Suppressor macrophage treated with lipopolysaccharide for 1 hour (primary cell): ENCODE results near the gene MAST4.

Experiments
- DNase-seq, 3 donors: peaks; one replicate each; pipeline ENCODE4 v3.0.0-alpha.2; 2020 to 2022

The MAST4 gene

GRCh38 chr5:67199859-67200258, 603.7 kb downstream of the MAST4 start:
- no peak for DNase-seq

DNA sequence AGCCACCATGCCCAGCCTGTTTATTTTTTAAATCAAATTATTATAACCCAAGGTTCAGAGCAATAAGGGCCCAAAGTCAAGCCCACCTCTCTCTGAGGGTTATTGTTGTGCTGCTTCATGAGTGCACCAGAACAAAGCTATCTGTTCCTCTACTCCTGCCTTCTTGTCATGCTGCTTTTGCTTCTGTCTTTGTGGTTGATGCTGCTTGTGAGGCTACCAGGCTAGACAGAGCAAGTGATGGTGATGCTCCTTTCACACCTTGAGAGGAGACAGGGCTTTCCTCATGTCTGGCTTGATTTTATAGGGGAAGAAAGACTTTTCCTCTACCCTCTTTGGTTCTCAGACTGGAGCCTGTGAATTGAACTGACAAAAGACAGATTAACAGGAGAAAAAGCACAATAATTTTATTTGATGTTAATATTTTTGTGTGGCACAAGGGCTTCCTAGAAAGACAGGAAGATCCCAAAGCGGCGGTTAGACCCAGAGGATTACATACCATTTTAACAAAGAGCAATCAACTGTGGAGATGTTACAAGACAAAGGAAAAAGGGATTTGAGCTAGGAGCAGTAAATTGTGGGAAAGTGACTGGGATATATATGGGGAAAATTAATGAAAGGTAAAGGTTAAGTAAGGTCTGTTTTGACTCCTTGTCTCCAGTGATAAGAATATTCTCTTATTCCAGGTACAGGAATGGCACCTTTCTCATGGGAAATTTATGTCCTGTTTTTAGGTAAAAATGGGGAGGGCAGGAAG, 604.8 kb downstream of the MAST4 start:
- no peak for DNase-seq

DNA sequence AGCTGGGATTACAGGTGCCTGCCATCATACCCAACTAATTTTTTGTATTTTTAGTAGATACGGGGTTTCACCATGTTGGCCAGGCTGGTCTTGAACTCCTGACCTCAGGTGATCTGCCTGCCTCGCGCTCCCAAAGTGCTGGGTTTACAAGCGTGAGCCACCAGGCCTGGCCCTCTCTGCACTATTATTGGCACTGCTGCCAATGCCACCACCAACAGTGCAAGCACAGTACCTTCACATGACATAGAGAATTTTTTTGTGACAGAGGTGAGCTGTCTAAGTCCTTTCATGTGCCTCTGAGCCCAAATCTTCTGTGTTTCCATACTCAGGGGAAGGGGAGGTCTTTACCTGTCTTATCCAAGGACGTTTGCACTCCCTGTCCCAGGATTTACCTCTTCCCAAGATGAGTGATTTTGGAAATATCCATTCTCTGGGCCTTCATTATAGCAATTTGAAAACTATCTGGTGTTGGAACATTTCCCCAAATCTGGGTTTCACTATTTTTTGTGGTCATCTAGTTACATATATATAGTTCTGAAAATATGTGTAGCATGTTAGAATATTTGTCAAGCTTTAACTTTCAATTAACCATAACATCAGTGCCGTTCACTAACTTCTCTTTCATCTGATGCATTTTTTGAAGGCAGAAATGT, 605.8 kb downstream of the MAST4 start:
- no peak for DNase-seq

DNA sequence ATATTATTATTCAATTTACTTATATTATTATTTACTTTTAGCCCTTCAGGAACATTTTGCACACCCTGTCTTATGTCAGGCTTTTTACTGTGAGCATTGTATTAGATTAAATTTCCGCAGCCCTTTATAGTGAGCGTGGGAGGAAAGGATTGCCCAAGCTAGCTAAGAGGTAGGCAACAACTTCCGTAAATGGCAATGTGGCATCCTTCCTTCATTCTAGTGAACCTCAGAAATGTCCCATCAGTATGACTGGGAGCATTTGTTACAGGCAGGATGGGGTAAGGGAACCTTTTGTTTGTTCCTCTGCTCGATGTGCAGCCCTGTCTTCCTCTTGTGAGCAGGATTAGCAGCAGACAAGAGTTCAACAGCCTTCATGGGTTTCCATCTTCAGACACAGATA, 606.6 kb downstream of the MAST4 start:
- DNase-seq: peak; percentile 77 to 90 (median 89)

DNA sequence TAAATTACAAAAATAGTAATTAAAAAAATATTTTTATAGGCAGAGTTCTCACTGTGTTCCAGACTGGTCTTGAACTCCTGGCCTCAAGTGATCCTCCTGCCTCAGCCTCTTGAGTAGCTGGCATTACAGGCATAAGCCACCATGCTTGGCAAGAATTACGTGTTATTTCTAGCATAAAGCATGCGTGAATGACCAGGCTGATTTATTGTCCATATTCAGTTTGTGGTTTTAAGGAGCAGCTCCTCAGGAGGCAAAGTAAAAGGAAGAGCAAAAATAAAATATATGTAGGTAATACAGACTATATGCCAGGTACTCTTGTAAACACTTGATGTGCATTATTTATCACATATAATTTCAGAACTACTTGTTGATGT, 607.5 kb downstream of the MAST4 start:
- DNase-seq: no peak

DNA sequence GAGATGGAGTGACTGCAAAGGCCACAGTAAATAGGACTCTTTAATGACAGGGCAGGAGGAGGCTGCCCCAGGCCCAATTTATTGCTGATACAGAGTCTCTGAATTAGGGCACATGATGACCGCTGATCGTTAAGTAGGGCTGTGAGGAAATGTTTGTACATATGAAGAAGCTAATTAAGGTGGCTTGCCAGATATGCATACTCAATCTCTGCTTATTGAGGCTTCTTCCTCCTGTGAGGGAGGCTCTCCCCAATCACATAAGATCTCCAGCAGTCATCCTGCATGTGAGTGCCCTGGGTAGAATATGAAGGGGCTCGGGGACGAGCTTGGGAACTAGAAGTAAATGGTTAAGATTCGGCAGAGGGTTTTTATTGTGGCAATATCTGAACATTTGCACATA, 608.6 kb downstream of the MAST4 start:
- no peak for DNase-seq

DNA sequence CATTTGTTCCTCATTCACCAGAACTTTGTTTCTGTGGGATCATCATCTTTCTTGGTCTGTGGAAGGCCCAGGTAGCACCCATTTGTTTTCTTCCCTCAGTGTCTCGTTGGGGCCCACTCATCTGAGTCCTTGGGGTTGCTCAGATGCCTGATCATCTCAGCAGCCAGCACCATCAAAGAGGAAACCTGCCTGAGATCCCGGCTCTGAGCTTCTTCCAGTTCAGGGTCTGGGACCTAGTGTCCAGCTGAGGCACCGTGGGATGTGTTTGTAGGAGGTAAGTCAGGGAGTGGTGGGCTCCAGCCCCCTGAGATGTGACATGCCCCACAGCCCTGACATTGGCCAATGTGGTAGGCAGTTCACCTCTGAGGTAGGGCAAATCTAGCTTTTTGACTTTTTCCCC, 609.8 kb downstream of the MAST4 start:
- DNase-seq: no peak

DNA sequence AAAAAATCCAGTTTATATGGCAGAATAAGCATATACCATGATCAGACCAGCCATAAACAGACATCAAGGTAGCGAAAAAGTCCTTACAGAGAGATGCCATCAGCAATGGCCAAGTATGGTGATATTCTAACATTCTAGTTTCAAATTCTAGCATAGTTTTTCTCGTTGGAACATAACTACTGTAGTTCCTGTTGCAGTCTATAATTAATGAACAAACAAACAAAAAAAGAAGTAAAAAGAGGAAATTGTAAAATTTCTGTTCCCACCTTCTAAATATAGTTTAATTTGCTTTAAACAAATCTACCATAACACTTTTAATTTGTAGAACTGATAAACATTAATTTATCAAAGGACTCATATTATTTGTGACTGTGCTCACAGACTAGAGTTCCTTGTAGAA, 610.3 kb downstream of the MAST4 start:
- no peak for DNase-seq

DNA sequence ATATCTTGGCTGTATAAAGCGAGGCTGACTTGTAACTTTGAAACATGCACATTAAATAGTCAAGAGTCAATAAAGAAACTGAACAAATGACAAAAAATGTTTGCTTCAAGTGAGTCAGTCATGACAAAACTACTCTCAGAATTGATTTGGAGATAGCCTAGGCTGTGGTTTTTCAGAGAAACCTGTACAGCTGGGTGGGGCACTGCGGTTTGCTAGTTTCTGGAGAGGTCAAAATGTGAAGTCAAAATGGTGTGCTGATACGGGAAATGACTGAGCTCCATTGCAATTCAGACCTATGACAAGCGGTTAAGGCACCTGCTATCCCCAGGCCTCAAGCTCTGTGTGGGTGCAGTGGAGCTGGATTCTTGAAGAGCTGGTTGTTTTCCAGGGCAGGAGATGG, 610.7 kb downstream of the MAST4 start:
- peak; percentile 19 to 56 (median 31) for DNase-seq

DNA sequence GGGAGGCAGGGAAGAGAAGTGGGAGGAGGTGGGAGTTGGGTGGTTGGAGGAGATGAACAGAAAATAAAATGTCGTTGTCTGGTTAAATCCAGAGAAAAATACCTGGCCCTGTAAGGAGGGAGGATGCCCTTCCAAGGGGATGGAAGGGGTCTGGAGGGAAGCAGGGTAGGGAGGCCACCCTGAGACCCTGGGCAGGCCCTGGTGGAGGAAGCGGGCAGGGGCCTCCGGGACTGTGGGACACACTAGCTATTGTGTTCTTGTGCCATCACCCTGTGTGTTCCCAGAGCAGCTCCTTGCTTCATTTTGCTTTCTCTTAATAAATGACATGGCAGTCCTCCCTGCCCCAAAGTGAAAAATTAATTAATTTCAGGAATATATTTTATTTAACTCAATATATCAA, 612.2 kb downstream of the MAST4 start:
- DNase-seq: no peak

DNA sequence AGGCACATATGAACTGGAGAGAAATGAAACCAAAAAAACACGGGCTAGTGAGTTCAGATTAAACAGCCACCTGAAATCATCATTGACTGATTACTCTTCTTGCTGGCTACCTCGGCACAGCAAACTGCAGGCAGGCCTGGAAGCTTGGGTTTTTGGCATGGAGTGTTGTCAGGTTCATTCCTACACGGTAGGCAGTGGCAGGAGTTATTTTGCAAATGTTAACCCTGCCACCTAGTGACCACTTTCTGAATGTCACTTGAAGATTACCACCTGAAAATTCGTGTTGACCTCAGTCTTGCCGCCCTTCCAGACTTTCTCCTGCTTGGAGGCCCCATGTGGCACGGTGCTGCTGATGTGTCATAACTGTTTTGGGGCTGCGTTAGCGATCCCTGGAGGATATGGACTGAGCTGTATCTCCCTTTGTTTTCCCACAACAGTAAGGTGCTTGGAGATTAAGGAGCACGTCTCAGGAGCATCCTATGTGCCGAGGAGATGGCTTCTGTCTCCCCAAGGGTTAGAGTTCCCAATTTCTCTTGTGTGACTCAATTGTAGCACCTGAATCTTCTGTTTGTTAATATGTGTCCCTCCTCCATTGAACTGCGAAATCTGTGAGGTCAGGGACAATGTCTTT, 613.1 kb downstream of the MAST4 start:
- DNase-seq: peak; percentile 80 to 86 (median 82)

- DNase-seq: no peak
Observed at GRCh38 chr5:67211926-67212325, 615.7 kb downstream of the MAST4 start.

DNA sequence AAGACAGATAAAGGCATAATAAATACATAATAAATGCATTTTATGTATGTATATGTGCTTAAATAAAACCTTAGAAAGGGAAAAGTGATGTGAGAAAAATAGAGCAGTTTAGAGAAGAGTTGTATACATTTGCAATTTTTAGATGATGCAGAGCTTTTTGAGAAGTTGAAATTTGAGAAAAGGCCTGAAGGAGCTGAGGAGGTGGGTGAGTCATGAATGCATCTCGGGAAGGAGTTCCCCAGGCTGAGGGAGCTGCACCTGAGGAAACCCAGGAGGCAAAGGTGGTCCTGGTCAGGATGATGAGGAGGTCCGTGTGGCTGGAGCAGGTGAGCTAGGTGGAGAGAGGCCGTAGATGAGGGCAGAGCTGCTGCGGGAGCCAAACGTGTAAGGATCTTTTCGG, 617.8 kb downstream of the MAST4 start:
- DNase-seq: peak in 1 of 3 donors; percentile 26

- no peak for DNase-seq
Observed at GRCh38 chr5:67214707-67215447, 618.7 kb downstream of the MAST4 start.

- DNase-seq: peak; percentile 79 to 84 (median 80)
Observed at GRCh38 chr5:67215519-67216471, 619.6 kb downstream of the MAST4 start.

GRCh38 chr5:67216564-67216963, 620.4 kb downstream of the MAST4 start:
- DNase-seq: no peak
